HG02938 (cell line): Measurements from ENCODE around the gene TRERF1.

Source experiments
- ATAC-seq: cut with Tn5 transposase; IDR thresholded peaks from one replicate; pipeline ENCODE4 v1.9.1; 2021; ENCODE audit warnings: mild to moderate bottlenecking, moderate library complexity; ENCODE audit not compliant: unreplicated experiment

The TRERF1 gene

GRCh38 chr6:42315259-42315990 lies 136.3 kb downstream of the TRERF1 start:
- ATAC-seq, result no peak

GRCh38 chr6:42314571-42315258 lies 137.0 kb downstream of the TRERF1 start:
- ATAC-seq, result no peak

- ATAC-seq, result no peak
Measured at GRCh38 chr6:42313941-42314570, 137.7 kb downstream of the TRERF1 start.

DNA sequence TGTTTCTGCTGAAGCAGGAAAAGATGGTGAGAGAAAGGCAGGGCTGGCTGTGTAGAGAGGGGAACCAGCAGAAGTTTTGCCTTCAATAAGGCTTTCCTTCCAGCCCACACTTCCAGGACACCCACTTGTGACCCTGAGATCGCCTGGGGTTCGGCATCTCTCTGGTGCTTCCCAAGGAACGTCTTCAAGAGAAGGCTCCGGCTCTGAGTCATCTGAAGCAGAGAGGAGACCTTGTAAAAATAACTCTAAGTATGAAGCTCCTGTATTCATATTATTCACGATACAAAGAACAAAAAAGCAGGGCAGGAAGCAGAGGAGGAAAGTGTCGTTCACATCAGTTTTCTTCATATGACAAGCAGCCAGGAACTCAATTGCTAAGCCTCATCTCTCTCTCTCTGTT lies 138.7 kb downstream of the TRERF1 start:
- no peak for ATAC-seq

GRCh38 chr6:42307141-42307470 lies 144.6 kb downstream of the TRERF1 start:
- no peak for ATAC-seq

DNA sequence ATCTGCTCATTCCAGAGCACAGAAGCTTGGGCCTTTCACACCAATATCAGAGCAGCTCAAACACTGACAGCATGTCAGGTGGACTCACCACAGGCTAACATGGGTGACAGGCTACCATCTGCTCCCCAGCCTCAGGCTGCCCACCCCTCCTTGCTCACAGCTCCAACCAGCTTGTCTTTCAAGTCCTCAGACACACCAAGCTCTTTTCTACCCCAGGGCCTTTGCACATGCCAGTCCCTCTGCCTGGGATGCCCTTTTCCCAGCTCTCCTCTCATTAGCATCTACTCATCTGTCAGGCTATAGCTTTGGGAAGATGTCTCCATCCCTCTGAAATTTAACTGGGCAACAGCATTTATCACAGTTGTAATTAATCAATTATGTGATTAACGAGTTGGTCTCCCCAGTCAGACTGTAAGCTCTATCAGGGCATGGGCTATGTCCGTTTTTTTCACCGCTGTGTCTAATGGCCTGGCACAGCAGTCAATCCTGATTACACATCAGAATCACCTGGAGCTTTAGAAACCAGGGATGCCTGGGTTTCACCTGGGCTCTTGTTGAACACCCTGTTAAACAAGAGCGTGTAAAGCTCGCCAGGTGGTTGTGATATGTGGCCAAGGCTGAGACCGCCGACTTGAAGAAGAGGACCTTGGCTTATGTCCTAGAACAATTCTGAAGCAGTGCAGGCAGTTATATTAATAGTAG lies 145.1 kb downstream of the TRERF1 start:
- ATAC-seq, result no peak

GRCh38 chr6:42304053-42304712 lies 147.5 kb downstream of the TRERF1 start:
- ATAC-seq, result no peak

- ATAC-seq, result no peak
Measured at GRCh38 chr6:42302411-42302810, 149.3 kb downstream of the TRERF1 start.

- no peak for ATAC-seq
Measured at GRCh38 chr6:42301986-42302385, 149.7 kb downstream of the TRERF1 start.

- no peak for ATAC-seq
Measured at GRCh38 chr6:42300701-42301100, 151.0 kb downstream of the TRERF1 start.

DNA sequence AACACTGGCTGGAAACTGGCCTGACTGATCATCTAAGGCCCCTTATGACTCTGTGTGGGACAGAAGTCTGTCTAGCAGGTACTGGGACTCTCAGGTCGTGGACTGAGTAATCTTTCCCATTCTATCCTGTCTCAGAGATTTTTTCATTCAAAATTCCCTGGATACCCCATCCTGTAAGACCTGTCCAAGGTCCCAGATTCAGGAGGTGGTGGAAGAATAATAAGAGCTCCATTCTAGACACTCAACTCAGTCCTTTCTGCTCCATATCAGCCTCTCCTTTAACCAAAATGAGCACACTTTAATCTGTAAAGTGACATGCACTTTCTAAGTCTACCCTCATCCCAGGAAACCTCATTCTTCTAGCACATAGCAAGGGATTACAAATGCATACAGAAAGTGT lies 151.5 kb downstream of the TRERF1 start:
- no peak for ATAC-seq

DNA sequence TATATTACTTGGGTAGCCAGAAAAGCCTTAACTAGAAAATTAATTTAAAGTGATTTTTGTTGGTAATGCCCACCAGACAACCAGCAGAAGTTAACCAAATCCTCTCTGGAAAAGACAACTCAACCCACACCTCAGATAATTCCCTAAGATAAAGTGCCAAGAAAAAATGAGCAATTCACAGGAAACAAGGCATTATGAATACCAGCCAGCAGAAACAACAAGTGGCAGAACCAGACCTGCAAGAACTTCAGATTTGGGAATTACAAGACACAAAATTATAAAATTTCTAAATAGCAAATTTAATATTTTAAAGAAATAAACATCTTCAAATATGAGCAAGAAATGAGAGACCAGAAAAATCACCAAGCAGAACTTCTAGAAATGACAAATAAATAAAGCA lies 154.1 kb downstream of the TRERF1 start:
- no peak for ATAC-seq

DNA sequence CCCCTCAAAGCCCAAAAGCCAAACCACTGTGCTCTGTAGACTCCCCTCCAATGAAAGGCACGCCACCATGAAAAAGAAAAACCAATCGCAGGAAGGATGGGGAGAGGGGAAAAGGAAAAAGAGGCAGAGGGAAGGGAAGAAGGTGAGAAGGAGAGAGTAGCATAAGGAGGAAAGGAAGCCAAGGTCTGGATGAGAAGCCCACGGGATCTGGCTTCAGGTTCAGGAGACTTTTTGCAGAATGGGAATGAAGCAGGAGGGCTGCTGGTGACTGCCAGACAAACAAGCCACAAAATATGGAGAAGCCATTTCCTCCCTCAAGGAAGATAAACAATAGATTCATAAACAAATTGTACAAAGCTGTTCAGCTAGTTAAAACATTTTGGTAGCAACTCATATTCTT lies 155.1 kb downstream of the TRERF1 start:
- no peak for ATAC-seq

- ATAC-seq, result no peak
Measured at GRCh38 chr6:42295677-42296076, 156.0 kb downstream of the TRERF1 start.

DNA sequence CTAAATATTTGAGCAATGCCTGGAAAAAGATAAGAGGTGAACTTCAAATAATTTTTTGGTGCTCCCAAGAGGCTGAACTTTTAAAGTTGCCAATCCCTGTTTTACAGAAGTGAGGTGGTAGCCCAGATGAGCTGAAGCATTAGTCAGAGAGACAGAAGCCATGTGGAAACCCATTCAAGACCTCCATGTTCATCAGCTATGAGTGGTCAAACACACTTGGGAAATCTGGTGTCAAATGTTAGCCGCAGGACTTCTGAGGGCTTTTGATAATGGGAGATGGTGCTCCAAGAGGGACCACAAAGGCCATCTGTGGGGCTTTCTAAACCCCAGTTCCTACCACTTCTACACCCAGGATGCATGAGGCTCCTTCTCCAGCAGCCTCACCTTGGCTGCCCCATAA lies 156.5 kb downstream of the TRERF1 start:
- no peak for ATAC-seq

DNA sequence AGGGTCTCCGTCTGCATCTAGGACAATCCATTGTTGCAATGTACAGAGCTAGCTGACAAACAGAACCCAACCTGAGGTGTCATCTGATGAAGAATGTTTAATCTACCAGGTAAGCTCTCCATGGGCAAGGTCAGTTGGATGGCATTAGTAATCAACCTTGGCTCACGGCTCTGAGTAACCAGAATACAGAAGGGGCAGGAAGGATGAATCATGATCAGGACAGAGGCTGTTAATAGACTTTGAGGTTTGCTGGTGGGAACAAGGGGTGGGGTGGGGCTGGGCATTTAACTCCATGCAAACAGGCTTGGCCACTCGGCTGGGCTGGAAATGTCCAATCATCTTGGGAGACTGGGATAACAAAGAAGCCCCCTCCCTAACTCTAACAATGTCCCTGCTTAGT lies 157.0 kb downstream of the TRERF1 start:
- no peak for ATAC-seq

GRCh38 chr6:42293386-42293977 lies 158.2 kb downstream of the TRERF1 start:
- ATAC-seq, result no peak

GRCh38 chr6:42292004-42292740 lies 159.6 kb downstream of the TRERF1 start:
- ATAC-seq, result no peak

GRCh38 chr6:42287756-42288155 lies 164.0 kb downstream of the TRERF1 start:
- no peak for ATAC-seq

GRCh38 chr6:42281570-42281969 lies 170.2 kb downstream of the TRERF1 start:
- ATAC-seq, result no peak
